DOHH2 (cell line): ENCODE measurements around the gene ANXA6.

Experiments used
- H3F3A ChIP-seq: fragments of 200-600 bp; sonication (generic), shearing (Covaris generic); 2 replicates; pipeline ENCODE4 v1.6.0; 2016; ENCODE audit warnings: antibody characterized with exemption, mild to moderate bottlenecking; ENCODE audit not compliant: control insufficient read depth, insufficient read depth
- H3K27ac ChIP-seq: fragments of 200-600 bp; sonication (generic); 2 replicates; pipeline ENCODE4 v1.5.1; 2014; ENCODE audit warnings: low read depth, mild to moderate bottlenecking, low read length, moderate library complexity
- H3K27me3 ChIP-seq: fragments of 200-600 bp; sonication (generic); 2 replicates; pipeline ENCODE4 v1.6.1; 2014; ENCODE audit warnings: mild to moderate bottlenecking, low read length, mixed read lengths; ENCODE audit not compliant: control insufficient read depth
- H3K36me3 ChIP-seq: fragments of 200-600 bp; sonication (generic); 2 replicates; pipeline ENCODE4 v1.6.1; 2014; ENCODE audit warnings: mild to moderate bottlenecking, low read length, moderate library complexity, mixed read lengths; ENCODE audit not compliant: control insufficient read depth
- H3K4me1 ChIP-seq: fragments of 200-600 bp; sonication (generic); 2 replicates; pipeline ENCODE4 v1.6.1; 2014; ENCODE audit warnings: mild to moderate bottlenecking, low read length, mixed read lengths; ENCODE audit not compliant: control insufficient read depth
- H3K4me2 ChIP-seq: fragments of 200-600 bp; sonication (generic); 2 replicates; pipeline ENCODE4 v1.6.0; 2014; ENCODE audit warnings: mild to moderate bottlenecking, low read length, moderate library complexity
- H3K4me3 ChIP-seq: fragments of 200-600 bp; sonication (generic); 2 replicates; pipeline ENCODE4 v1.5.1; 2014; ENCODE audit warnings: mild to moderate bottlenecking, low read length, mixed read lengths
- H3K79me2 ChIP-seq: fragments of 200-600 bp; sonication (generic); 2 replicates; pipeline ENCODE4 v1.6.1; 2014; ENCODE audit warnings: mild to moderate bottlenecking, low read length, mixed read lengths; ENCODE audit not compliant: control insufficient read depth
- H3K9me2 ChIP-seq: fragments of 200-600 bp; sonication (generic); replicated peaks from 2 replicates; pipeline ENCODE4 v1.6.1; 2014; ENCODE audit warnings: mild to moderate bottlenecking, low read length, mixed read lengths; ENCODE audit not compliant: control insufficient read depth
- H3K9me3 ChIP-seq: fragments of 200-600 bp; sonication (generic); 2 replicates; pipeline ENCODE4 v1.6.1; 2014; ENCODE audit warnings: antibody characterized with exemption, low read length, mixed read lengths; ENCODE audit not compliant: control insufficient read depth, insufficient read depth
- H4K20me1 ChIP-seq: fragments of 200-600 bp; sonication (generic); 2 replicates; pipeline ENCODE4 v1.6.0; 2014; ENCODE audit warnings: low read depth, mild to moderate bottlenecking, antibody characterized with exemption, low read length, moderate library complexity; ENCODE audit not compliant: control insufficient read depth, insufficient read depth
- EZH2phosphoT487 ChIP-seq: fragments of 200-600 bp; sonication (generic); IDR thresholded peaks from 2 replicates; pipeline ENCODE4 v1.6.1; 2017; ENCODE audit warnings: borderline replicate concordance, mild to moderate bottlenecking, antibody characterized with exemption, low read length, moderate library complexity, mixed read lengths
- TF ChIP-seq, protein P1 (sequence below): fragments of 200-600 bp; sonication (generic); IDR thresholded peaks from one replicate; pipeline ENCODE4 v1.5.1; 2014; ENCODE audit warnings: antibody characterized with exemption, mild to moderate bottlenecking, low read depth, low read length; ENCODE audit not compliant: poor library complexity, severe bottlenecking

Gene ANXA6

DNA sequence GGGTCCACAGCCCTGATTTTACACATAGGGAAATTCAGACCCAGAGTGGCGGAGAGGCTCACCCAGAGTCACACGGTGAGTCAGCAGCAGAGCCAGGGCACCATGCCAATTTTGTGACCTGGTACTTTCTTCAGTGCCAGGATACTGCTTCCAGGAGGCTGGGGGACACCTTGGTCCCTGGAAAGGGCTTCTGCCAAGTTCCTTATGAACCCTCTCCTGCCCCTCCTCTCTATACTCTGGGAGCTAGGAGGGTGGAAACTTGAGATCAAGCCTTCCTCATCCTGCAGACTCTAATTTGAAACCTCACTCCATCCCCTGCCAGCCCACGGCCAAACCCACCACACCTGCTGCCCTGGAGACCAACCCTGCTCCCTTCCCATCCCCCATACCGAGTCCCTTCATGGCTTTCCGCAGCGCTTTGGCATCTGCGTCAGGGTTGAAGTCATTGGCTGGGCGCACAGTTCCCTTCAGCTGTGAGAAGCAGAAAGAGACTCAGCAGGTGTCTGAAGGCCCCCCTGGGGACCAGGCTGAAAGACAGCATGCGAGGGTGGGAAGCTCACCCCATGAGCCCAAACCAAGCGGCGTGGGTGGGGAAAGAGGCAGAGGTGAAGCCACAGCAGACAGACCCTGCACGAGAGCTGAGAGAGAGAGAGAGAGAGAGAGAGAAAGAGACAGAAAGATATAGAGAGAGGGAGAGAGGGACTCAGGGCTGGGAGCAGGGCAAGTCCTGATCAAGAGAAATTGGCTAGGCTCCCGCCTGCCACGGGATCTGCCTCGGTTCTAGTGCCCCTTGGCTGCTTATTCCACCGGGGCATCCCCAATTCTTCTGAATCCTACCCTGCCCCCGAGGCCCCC lies 33.5 kb downstream of the ANXA6 start:
- Histone ChIP-seq H3K4me2 (peak overlapping the region; percentile 35), H3K27ac (no peak overlapping the region), H3K4me3 (0 out of 2 replicates have a peak overlapping the region, but pooled peaks have one; percentile 8), H4K20me1 (no peaks in the 10 kb centered on the region), H3K9me2 (no peaks in the 10 kb centered on the region), H3K4me1 (peaks cover 29% of the 10 kb centered on the region), H3K9me3 (no peaks in the 10 kb centered on the region), H3F3A (no peaks in the 10 kb centered on the region; the same call in 1 of the 2 replicates), H3K36me3 (no peaks in the 10 kb centered on the region), H3K79me2 (no peaks in the 10 kb centered on the region), H3K27me3 (no peaks in the 10 kb centered on the region)
- no peak for TF ChIP-seq EZH2phosphoT487
- TF ChIP-seq, protein P1, sequence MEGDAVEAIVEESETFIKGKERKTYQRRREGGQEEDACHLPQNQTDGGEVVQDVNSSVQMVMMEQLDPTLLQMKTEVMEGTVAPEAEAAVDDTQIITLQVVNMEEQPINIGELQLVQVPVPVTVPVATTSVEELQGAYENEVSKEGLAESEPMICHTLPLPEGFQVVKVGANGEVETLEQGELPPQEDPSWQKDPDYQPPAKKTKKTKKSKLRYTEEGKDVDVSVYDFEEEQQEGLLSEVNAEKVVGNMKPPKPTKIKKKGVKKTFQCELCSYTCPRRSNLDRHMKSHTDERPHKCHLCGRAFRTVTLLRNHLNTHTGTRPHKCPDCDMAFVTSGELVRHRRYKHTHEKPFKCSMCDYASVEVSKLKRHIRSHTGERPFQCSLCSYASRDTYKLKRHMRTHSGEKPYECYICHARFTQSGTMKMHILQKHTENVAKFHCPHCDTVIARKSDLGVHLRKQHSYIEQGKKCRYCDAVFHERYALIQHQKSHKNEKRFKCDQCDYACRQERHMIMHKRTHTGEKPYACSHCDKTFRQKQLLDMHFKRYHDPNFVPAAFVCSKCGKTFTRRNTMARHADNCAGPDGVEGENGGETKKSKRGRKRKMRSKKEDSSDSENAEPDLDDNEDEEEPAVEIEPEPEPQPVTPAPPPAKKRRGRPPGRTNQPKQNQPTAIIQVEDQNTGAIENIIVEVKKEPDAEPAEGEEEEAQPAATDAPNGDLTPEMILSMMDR = no peak

DNA sequence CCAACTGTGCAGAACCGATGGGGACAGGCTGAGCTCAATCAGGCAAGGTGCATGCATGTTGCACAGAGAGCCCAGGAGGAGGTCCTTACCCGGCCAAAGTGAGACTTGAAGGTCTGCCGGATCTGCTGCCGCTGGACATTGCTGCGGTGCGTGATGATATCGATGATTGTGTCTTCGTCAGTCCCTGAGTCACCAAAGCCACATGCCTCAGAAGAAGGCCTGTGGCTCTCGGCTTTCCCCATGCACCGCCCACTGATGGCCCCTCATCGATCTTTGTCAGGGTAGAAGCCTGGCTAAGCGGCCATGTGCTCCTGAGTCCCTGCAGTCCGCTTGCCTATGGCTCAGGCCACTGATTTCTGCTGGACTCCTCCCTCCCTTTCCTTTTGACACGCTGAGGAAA lies 34.8 kb downstream of the ANXA6 start:
- Histone ChIP-seq H3K36me3 (no peaks in the 10 kb centered on the region), H3K4me1 (peaks cover 29% of the 10 kb centered on the region), H4K20me1 (no peaks in the 10 kb centered on the region), H3K79me2 (no peaks in the 10 kb centered on the region), H3K9me2 (no peaks in the 10 kb centered on the region), H3K27ac (no peak overlapping the region), H3K27me3 (no peaks in the 10 kb centered on the region), H3K4me3 (no peak overlapping the region), H3K9me3 (no peaks in the 10 kb centered on the region), H3K4me2 (no peak overlapping the region), H3F3A (no peaks in the 10 kb centered on the region; the same call in 1 of the 2 replicates)
- no peak for TF ChIP-seq EZH2phosphoT487
- TF ChIP-seq, protein P1 = no peak

DNA sequence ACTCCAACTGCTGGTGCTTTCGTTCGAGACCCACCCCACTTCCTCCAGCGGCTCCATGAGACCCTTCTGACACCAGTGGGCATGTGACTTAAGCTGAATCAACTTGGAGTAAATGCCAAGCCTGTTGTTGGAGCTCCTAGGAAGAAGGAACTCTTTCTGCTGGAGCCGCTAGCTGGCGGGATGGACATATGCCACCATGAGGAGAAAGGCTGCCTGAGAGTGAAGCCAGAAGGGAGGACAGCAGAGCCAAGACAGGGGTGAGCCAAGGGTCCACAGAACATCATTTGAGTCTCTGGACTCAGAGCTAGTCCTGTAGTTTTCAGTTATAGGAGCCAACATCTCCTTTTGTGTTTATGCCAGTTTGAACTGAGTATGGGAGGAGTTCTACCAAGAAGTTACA lies 35.9 kb downstream of the ANXA6 start:
- H3F3A ChIP-seq = no peaks in the 10 kb centered on the region; the same call in 1 of the 2 replicates
- H3K27ac ChIP-seq = no peak overlapping the region
- H3K4me3 ChIP-seq = no peak overlapping the region
- no peaks in the 10 kb centered on the region for H3K36me3 ChIP-seq
- no peak for TF ChIP-seq EZH2phosphoT487
- TF ChIP-seq, protein P1 = no peak
- H3K79me2 ChIP-seq = no peaks in the 10 kb centered on the region
- peaks cover 29% of the 10 kb centered on the region for H3K4me1 ChIP-seq
- no peak overlapping the region for H3K4me2 ChIP-seq
- H3K9me2 ChIP-seq = no peaks in the 10 kb centered on the region
- H3K27me3 ChIP-seq = no peaks in the 10 kb centered on the region
- no peaks in the 10 kb centered on the region for H3K9me3 ChIP-seq
- H4K20me1 ChIP-seq = no peaks in the 10 kb centered on the region
